RPMI8226 (cell line): ENCODE results near the gene ZNF83.
"Not testable (repeated sequence)": the region's sequence is repeated elsewhere in the genome, so short reads cannot be mapped to it uniquely, and the experiment has no call there.

ENCODE experiments used
- DNase-seq: peaks from one replicate; pipeline ENCODE4 v3.0.0-alpha.2; 2015

Gene ZNF83

DNA sequence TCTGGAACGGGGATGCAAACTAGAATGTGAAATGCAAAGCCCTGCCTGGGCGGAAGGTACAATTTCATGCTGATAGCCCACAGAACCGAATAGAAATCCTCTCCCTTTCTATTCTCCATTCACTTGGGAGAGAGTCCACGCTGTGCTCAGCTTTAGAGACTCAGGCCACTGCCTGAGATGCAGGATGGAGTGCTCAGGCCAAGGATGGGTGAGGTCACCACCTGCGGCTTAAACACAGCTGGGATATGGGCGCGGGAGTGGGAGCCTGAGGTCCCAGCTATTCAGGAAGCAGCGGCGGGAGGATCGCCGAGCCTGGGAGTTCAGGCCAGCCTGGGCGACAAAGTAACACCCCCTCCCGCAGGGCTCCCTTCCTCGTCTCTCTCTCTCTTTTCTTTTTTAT is 446 bp upstream of the ZNF83 start:
- DNase-seq, result no peak

- no peak for DNase-seq
These were observed 2.2 kb downstream of the ZNF83 start for GRCh38 chr19:52635786-52636570.

DNA sequence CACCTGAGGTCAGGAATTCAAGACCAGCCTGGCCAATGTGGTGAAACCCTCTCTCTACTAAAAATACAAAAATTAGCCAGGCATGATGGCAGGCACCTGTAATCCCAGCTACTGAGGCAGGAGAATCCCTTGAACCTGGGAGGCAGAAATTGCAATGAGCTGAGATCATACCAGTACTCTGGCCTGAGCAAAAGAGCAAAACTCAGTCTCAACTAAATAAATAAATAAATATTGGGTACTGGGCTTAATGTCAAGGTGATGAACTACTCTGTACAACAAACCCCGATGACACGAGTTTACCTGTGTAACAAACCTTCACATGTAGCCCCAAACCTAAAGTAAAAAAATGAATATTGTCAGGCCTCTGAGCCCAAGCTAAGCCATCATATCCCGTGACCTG is 10.7 kb downstream of the ZNF83 start:
- DNase-seq, result not testable (repeated sequence)

- DNase-seq, result no peak
These were observed 11.2 kb downstream of the ZNF83 start for GRCh38 chr19:52626915-52627314.

DNA sequence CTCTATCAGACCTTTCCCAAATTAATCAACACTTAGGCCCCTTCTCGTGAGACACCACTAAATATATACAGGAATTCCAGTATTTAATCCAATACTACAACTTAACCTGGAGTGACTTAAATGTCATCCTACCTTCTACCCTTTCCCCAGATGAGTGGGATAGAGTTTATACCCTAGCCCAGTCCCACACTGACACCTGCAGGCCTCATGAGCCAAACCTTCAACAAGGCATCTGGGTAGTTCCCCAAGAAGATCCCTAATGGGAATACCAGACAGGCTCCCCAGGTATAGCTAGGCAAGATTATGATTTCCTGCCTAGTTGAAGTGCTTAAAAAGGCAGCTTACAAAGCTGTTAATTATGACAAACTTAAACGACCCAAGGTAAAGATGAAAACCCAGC is 15.9 kb downstream of the ZNF83 start:
- DNase-seq, result no peak

GRCh38 chr19:52621376-52621775 is 16.8 kb downstream of the ZNF83 start:
- DNase-seq, result no peak

DNA sequence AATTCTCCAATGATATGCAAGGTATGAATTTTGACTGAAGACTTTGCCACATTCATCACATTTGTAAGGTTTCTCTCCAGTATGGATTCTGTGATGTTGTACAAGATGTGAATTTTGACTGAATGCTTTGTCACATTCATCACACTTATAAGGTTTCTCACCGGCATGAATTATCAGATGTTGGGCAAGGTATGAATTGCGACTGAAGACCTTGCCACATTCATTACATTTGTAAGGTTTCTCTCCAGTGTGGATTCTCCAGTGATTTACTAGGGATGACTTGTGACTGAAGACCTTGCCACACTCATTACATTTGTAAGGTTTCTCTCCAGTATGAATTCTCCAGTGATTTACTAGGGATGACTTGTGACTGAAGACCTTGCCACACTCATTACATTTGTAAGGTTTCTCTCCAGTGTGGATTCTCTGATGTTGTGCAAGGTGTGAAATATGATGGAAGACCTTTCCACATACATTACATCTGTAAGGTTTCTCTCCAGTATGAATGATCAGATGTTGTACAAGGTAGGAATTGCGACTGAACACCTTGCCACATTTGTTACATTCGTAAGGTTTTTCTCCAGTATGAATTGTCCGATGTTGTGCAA is 24.8 kb downstream of the ZNF83 start:
- DNase-seq, result no peak

- no peak for DNase-seq
These were observed 34.5 kb downstream of the ZNF83 start for GRCh38 chr19:52603558-52604207.

GRCh38 chr19:52602941-52603340 is 35.2 kb downstream of the ZNF83 start:
- DNase-seq, result no peak

GRCh38 chr19:52601974-52602366 is 36.2 kb downstream of the ZNF83 start:
- not testable (repeated sequence) for DNase-seq

GRCh38 chr19:52601025-52601973 is 36.9 kb downstream of the ZNF83 start:
- peak; percentile 92 for DNase-seq

DNA sequence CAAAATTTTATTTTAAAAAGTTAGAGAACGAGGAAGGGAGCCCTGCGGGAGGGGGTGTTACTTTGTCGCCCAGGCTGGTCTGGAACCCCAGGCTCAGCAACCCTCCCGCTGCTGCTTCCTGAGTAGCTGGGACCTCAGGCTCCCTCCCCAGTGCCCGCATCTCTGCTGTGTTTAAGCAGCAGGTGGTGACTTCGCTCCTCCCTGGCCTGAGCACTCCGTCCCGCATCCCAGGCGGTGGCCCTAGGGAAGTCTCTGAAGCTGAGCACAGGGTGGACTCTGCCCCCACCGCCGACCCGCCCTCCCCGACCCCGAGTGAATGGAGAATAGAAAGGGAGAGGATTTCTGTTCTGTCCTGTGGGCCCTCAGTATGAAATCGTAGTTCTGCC is 37.5 kb downstream of the ZNF83 start:
- peak; percentile 24 for DNase-seq

GRCh38 chr19:52599241-52599640 is 38.9 kb downstream of the ZNF83 start:
- no peak for DNase-seq

DNA sequence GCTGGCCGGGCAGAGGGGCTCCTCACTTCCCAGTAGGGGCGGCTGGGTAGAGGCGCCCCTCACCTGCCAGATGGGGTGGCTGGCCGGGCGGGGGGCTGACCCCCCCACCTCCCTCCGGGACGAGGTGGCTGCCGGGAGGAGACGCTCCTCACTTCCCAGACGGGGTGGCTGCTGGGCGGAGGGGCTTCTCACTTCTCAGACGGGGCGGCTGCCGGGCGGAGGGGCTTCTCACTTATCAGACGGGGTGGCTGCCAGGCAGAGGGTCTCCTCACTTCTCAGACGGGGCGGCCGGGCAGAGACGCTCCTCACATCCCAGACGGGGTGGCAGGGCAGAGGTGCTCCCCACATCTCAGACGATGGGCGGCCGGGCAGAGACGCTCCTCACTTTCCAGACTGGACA is 44.7 kb downstream of the ZNF83 start:
- not testable (repeated sequence) for DNase-seq

- DNase-seq, result peak; percentile 12
These were observed 45.9 kb downstream of the ZNF83 start for GRCh38 chr19:52592301-52592700.

DNA sequence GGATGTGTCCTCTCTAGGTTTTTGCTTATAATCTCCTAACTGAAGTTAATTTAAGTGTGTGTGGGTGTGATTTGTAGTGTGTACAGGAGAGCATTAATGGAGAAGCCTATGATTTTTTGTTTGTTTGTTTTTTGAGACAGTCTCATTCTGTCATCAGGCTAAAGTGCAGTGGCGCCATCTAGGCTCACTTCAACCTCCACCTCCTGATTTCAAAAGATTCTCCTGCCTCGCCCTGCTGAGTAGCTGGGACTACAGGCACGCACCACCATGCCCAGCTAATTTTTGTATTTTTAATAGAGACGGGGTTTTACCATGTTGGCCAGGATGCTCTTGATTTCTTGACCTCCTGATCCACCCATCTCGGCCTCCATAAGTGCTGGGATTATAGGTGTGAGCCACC is 47.4 kb downstream of the ZNF83 start:
- no peak for DNase-seq

- DNase-seq, result no peak
These were observed 52.6 kb downstream of the ZNF83 start for GRCh38 chr19:52585604-52586003.

DNA sequence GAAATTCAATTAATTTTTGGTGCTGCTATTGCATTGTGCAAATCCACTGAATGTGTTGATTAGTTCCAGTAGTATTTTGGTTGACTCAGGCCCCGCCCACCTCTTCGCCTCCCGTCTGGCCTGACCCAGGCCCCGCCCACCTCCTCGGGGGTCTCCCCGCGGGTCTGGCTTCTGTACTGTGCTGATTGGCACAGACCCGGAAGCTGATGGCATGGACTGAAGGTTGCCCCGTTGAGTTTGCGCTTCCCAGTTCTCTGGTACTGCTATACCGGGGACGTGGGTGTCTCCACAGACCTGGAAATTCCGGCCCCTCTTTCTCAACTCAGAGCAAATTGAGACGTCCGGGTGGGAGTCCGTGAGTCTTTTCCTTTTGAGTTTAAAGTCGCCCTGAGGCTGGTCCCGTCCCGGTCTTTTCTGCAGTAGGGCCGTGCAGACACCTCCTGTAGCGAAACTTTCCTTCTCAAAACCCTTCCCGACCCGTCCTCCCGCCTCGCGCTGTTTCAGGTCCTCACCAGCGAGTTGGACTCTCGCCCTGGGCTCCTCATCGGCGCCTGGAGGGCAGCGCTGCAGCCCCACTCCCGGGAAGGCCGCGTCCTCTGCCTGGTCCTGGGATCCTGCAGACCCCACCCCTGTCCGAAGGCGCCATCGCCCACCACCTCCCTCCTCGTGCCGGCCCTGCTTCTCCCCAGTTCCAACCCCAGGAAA is 53.3 kb downstream of the ZNF83 start:
- DNase-seq, result no peak

GRCh38 chr19:52570000-52570861 is 67.9 kb downstream of the ZNF83 start, which contains the start of gene ZNF701:
TSS of gene ZNF701 (plus strand) at chr19:52570287. CDS start at chr19:52574148, 3,861 bp downstream.
- peak; percentile 76 for DNase-seq

GRCh38 chr19:52569638-52569999 is 68.5 kb downstream of the ZNF83 start:
- DNase-seq, result not testable (repeated sequence)

- DNase-seq, result no peak
These were observed 70.2 kb downstream of the ZNF83 start for GRCh38 chr19:52567921-52568320.
